ENCODE results near the gene ZNF592.
"Not testable (repeated sequence)": the region's sequence is repeated elsewhere in the genome, so short reads cannot be mapped to it uniquely, and the experiment has no call there.

ZNF592 gene

DNA sequence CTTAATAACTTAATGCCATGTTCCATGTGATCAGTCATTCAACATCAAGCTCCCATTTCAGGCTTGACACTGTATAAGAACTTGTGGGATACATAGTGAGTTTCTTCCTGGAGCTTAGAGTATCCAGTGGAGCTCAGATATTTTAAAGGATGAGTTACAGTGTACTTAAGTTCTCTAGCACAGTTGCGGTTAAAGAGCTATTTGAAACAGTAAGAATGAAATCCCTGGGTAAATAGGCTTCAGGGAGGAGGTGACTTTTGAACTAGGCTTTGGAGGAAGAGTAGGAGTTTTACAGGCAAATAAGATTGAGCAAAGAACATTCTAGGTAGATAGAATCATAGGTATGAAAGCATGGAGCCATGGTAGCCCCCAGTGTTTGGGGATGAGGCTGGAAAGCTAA is 3.8 kb downstream of the ZNF592 start:
- in situ Hi-C loops (cut with HindIII; ENCODE audit: low pct_unique_long_range_greater_than_20kb, low sequenced_read_pairs): no loop called here
- DNase-seq (ENCODE audit: low read depth in 1 of 2, low spot score in 1 of 2): peak in 1 of 2 experiments; percentile 80
- no peak for TF ChIP-seq JUND (IDR thresholded peaks at IDR 0.05; ENCODE audit: low read depth)

DNA sequence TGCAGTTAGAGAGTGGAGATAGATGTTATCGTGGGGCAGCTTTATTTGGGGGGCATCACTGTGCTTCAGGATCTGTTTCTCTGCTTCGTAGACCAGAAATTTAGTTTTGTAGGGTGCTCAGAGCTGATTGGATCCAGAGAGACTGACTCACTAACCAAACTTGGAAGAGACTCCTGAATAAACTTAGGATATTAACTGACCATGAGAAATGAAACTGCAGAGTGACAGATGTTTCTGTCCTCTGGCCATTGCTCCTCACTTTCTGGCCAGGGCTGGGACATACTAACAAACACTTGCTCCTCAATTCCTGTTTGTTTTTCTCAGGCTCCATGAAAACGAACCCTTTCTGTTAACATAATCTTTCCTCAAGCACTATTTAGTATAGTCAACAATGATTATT is 4.3 kb downstream of the ZNF592 start:
- in situ Hi-C loops (cut with HindIII; ENCODE audit: low pct_unique_long_range_greater_than_20kb, low sequenced_read_pairs): no loop called here
- peak in 1 of 2 experiments; percentile 68 for DNase-seq (ENCODE audit: low read depth in 1 of 2, low spot score in 1 of 2)
- no peak for TF ChIP-seq JUND (IDR thresholded peaks at IDR 0.05; ENCODE audit: low read depth)

GRCh38 chr15:84754889-84755288 is 6.5 kb downstream of the ZNF592 start:
- DNase-seq (ENCODE audit: low read depth in 1 of 2, low spot score in 1 of 2); in situ Hi-C loops (cut with HindIII; ENCODE audit: low pct_unique_long_range_greater_than_20kb, low sequenced_read_pairs): not testable (repeated sequence)

DNA sequence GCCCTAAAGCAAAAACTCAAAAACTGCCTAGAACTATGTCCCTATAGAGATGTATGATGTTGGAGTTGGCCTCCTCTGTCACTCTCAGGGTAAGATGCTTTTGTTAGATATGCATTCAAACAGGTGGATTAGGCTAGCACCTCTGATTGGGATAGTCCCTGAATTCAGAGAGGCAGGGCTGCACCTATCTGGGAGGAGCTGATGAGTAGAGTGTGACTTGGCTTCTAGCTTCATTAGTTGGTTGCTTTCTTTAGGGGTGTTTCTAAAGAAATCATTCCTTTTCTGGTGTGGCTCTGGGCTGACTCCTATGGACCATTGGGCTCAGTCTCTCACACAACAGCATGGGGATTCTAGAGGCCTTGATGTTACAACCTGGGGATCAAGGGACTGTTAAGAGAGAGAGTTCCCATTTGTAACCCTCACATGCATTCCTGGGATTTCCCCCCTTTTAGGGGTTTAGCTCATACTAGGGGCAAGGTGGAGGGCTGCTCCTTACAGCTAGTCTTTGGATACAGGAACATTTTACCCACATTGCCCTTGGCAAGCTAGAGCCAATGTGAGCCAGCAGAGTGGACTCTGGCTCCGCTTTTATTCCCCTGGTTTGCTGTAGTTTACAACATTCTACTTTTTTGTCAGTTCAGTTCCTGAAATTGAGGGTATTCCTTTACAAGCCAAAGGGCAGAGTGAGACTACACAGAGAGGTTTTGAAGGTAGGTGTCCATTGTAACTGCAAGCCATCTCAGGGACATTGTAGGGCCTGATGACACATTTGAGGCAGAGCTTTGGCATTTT is 7.5 kb downstream of the ZNF592 start:
- no peak for TF ChIP-seq JUND (IDR thresholded peaks at IDR 0.05; ENCODE audit: low read depth)
- no peak for DNase-seq (ENCODE audit: low read depth in 1 of 2, low spot score in 1 of 2)
- in situ Hi-C loops (cut with HindIII; ENCODE audit: low pct_unique_long_range_greater_than_20kb, low sequenced_read_pairs): no loop called here

DNA sequence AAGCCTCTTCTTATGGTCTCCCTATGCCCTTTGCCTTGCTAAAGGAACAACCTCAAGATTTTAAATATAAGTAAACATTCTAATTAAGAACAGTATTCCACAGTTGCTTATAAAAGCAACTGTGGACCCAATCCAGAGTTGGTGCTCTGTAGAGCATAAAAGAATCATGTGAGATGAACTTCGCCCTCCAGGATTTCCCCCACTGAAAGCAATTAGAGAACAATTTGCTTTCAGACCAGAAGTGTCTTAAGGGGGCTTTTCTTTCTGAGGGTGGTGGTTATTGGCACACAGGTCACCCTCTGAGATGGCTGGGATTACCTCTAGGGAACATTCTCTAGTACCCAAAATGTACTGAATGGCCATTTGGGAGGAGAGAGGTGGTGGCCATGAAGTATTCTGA is 10.6 kb downstream of the ZNF592 start:
- no peak for DNase-seq (ENCODE audit: low read depth in 1 of 2, low spot score in 1 of 2)
- in situ Hi-C loops (cut with HindIII; ENCODE audit: low pct_unique_long_range_greater_than_20kb, low sequenced_read_pairs): no loop called here
- TF ChIP-seq JUND (IDR thresholded peaks at IDR 0.05; ENCODE audit: low read depth): no peak

GRCh38 chr15:84760219-84760618 is 11.8 kb downstream of the ZNF592 start:
- no peak for TF ChIP-seq JUND (IDR thresholded peaks at IDR 0.05; ENCODE audit: low read depth)
- in situ Hi-C loops (cut with HindIII; ENCODE audit: low pct_unique_long_range_greater_than_20kb, low sequenced_read_pairs): no loop called here
- DNase-seq (ENCODE audit: low read depth in 1 of 2, low spot score in 1 of 2): no peak

DNA sequence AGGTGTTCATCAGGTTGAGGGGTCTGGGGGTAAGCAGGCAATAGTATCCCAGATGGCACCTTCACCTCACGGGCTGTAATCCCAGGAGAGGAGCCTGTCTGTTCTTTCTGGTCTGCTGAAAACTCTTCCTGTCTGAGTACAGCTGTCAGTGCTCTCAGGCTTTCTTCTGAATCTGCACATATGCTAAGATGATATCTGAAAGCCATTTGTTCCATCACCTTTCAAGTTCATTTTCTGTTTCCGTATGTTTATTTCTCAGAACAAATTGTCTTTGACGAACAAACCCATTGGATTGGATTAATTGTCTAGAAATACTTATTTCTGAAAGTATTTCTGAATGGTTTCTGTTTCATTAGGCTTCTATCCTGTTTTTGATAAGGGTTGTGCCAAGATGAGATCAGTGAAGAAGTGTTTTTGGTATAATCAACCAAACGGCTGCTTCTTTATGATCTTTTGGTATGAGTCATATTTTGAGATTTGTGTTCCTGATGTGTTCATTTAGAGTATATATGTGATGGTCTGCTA is 13.3 kb downstream of the ZNF592 start:
- in situ Hi-C loops (cut with HindIII; ENCODE audit: low pct_unique_long_range_greater_than_20kb, low sequenced_read_pairs): no loop called here
- DNase-seq (ENCODE audit: low read depth in 1 of 2, low spot score in 1 of 2): no peak
- TF ChIP-seq JUND (IDR thresholded peaks at IDR 0.05; ENCODE audit: low read depth): no peak

DNA sequence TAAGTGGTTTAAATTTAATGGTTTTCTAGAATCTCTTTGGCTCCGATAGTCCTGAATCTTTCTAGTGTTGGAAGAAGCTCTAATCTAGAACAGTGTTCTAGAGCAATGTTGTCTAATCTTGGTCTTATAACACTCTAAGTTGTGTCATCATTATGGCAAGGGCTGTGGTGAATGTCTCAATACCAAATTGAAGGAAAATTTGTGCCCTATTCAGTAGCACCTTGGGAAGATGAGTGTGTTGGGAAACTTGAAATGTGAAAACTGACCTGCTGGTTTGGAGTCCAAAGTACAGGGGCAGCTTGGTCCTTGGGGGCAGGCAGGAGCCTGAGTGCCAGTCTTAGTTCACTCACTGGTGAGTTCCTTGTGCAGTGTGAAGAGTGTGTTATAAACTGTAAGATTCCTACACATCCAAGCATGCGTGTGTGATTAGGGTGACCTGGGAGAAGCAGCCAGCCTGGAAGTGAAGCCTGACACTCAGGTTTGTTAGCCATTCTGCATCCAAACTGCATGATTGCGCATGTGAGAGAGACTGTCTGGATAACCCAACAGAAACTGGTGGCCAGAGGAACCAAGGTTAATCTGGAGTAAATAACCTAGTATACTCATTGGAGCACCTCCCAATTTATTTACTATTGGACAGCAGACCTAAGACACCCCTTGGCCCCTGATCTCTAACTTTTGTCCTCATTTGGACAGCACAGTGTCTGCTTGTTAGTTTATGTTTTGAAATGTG is 14.6 kb downstream of the ZNF592 start:
- in situ Hi-C loops (cut with HindIII; ENCODE audit: low pct_unique_long_range_greater_than_20kb, low sequenced_read_pairs): no loop called here
- DNase-seq (ENCODE audit: low read depth in 1 of 2, low spot score in 1 of 2): no peak
- TF ChIP-seq JUND (IDR thresholded peaks at IDR 0.05; ENCODE audit: low read depth): no peak

DNA sequence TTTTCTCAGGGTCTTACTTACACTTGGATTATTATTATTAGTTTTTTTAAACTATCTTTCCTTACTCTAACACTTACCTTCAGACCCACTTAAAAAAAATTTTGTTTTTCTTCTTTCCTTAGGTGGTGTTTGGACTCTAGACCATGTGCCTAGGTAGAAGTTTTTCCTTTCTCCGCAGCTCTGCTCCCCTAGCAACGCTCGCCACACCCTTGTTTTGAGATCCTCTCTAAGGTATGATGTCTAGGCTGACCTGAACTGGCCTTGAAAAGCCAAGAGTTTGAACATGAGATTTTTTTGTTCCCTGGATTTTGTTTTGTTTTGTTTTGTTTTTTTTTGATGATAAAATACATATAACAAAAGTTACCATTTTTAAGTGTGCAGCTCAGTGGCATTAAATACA is 16.2 kb downstream of the ZNF592 start:
- in situ Hi-C loops (cut with HindIII; ENCODE audit: low pct_unique_long_range_greater_than_20kb, low sequenced_read_pairs): no loop called here
- no peak for TF ChIP-seq JUND (IDR thresholded peaks at IDR 0.05; ENCODE audit: low read depth)
- DNase-seq (ENCODE audit: low read depth in 1 of 2, low spot score in 1 of 2): no peak

- DNase-seq (ENCODE audit: low read depth in 1 of 2, low spot score in 1 of 2): no peak
- in situ Hi-C loops (cut with HindIII; ENCODE audit: low pct_unique_long_range_greater_than_20kb, low sequenced_read_pairs): no loop called here
- no peak for TF ChIP-seq JUND (IDR thresholded peaks at IDR 0.05; ENCODE audit: low read depth)
These were observed 16.6 kb downstream of the ZNF592 start for GRCh38 chr15:84764989-84765388.

- no peak for TF ChIP-seq JUND (IDR thresholded peaks at IDR 0.05; ENCODE audit: low read depth)
- DNase-seq (ENCODE audit: low read depth in 1 of 2, low spot score in 1 of 2): no peak
- in situ Hi-C loops (cut with HindIII; ENCODE audit: low pct_unique_long_range_greater_than_20kb, low sequenced_read_pairs): no loop called here
These were observed 17.3 kb downstream of the ZNF592 start for GRCh38 chr15:84765675-84766074.

DNA sequence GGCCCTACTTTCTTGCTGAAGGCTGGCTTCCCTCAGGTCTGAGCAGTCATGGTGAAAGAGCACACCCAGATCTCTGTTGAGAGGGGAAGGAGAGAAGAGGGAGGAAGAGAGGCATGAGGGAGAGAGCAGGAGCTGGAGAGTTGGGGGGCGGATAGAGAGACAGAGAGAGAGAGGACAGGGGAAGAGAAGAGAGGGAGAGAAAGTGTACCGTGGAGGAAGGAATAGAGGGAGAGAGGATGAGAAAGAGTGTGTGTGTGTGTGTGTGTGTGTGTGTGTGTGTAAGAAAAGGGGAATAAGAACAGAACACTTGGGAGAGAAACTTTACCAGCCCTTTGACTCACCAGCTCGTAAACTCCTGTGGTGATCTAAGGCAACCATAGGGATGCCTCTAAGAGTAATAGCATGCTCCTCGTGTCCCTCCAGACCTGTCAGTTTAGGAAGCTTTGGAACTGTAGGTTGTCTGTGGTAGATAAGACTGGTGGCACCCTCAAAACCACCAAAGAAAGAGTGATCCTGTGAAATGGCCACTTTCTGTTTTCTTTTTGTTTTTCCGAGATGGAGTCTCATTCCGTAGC is 18.2 kb downstream of the ZNF592 start:
- no peak for DNase-seq (ENCODE audit: low read depth in 1 of 2, low spot score in 1 of 2)
- no peak for TF ChIP-seq JUND (IDR thresholded peaks at IDR 0.05; ENCODE audit: low read depth)
- in situ Hi-C loops (cut with HindIII; ENCODE audit: low pct_unique_long_range_greater_than_20kb, low sequenced_read_pairs): no loop called here

GRCh38 chr15:84772031-84772430 is 23.6 kb downstream of the ZNF592 start:
- no peak for TF ChIP-seq JUND (IDR thresholded peaks at IDR 0.05; ENCODE audit: low read depth)
- in situ Hi-C loops (cut with HindIII; ENCODE audit: low pct_unique_long_range_greater_than_20kb, low sequenced_read_pairs): no loop called here
- DNase-seq (ENCODE audit: low read depth in 1 of 2, low spot score in 1 of 2): no peak
